Suppressor macrophage treated with lipopolysaccharide for 1 hour (primary cell): ENCODE measurements around the gene VIPR1.
A peak's percentile ranks its signal among the peaks of the same experiment; 100 is the strongest.

ENCODE experiments used
- DNase-seq, 3 donors: peaks; one replicate each; pipeline ENCODE4 v3.0.0-alpha.2; 2020 to 2022

VIPR1 gene

GRCh38 chr3:42581709-42582473 lies 79.4 kb downstream of the VIPR1 start, which contains the start of gene SEC22C:
Gene SEC22C, minus strand, starts transcription at chr3:42581967. Its CDS starts 12,921 bp downstream, at chr3:42569046.
- peak; percentile 91 to 96 (median 94) for DNase-seq

- peak in 1 of 3 donors; percentile 3 for DNase-seq
Observed at GRCh38 chr3:42582474-42583070, 80.1 kb downstream of the VIPR1 start.
